ENCODE results near the gene TCF25. TPM values are rescaled to one million over a fixed set of nuclear protein-coding genes. Genes with fewer than 3 reads are reported as not detected.

The TCF25 gene
- 246 and 298 TPM in 2 replicates for total RNA-seq

GRCh38 chr16:89873109-89873971, at the start of gene TCF25:
Gene TCF25, plus strand, starts transcription at chr16:89873592. Its CDS starts 76 bp downstream, at chr16:89873668.

GRCh38 chr16:89828199-89828869, 45.1 kb upstream of the TCF25 start, which contains the start of gene SPIRE2:
Gene SPIRE2, plus strand, starts transcription at chr16:89828475. Its CDS starts 76 bp downstream, at chr16:89828551.

GRCh38 chr16:89918453-89919347, 45.3 kb downstream of the TCF25 start, which contains the start of gene MC1R:
Gene MC1R, plus strand, starts transcription at chr16:89918862. Its CDS starts 397 bp downstream, at chr16:89919259.

GRCh38 chr16:89922884-89923639, 49.7 kb downstream of the TCF25 start, which contains the start of gene TUBB3:
Gene TUBB3, plus strand, starts transcription at chr16:89923342. Its CDS starts 60 bp downstream, at chr16:89923402.

Other genes with a start within 250 kb of the TCF25 start
- 75.3 and 94.5 TPM in 2 replicates for gene CHMP1A, start 215.9 kb upstream of the TCF25 start, total RNA-seq
- 2.5 and 2.8 TPM in 2 replicates for gene SPATA33, start 215.8 kb upstream of the TCF25 start, total RNA-seq
- gene CDK10, start 186.9 kb upstream of the TCF25 start, total RNA-seq: 32.9 and 33.2 TPM in 2 replicates
- gene SPATA2L, start 171.9 kb upstream of the TCF25 start, total RNA-seq: 8.9 and 13.6 TPM in 2 replicates
- 7.7 and 9.2 TPM in 2 replicates for gene VPS9D1, start 152.7 kb upstream of the TCF25 start, total RNA-seq
- 13.2 and 14.9 TPM in 2 replicates for gene ZNF276, start 152.1 kb upstream of the TCF25 start, total RNA-seq
- 6.9 and 13.9 TPM in 2 replicates for gene FANCA, start 56.9 kb upstream of the TCF25 start, total RNA-seq
- 0.62 and 0.79 TPM in 2 replicates for gene SPIRE2, start 45.1 kb upstream of the TCF25 start, total RNA-seq
- 7.2 and 8.6 TPM in 2 replicates for gene MC1R, start 45.3 kb downstream of the TCF25 start, total RNA-seq
- gene TUBB3, start 49.8 kb downstream of the TCF25 start, total RNA-seq: 427 and 492 TPM in 2 replicates
- 88.4 and 98.4 TPM in 2 replicates for gene DEF8, start 75.2 kb downstream of the TCF25 start, total RNA-seq
- 2.8 and 3.4 TPM in 2 replicates for gene DBNDD1, start 145.9 kb downstream of the TCF25 start, total RNA-seq
- gene PRDM7, start 203.7 kb downstream of the TCF25 start, total RNA-seq: not detected in 2 replicates